Chondrocyte (in vitro differentiated cells): ENCODE measurements around the gene PPM1H. TPM values are rescaled to one million over a fixed set of nuclear protein-coding genes. Genes with fewer than 3 reads are reported as not detected.
A peak's percentile ranks its signal among the peaks of the same experiment; 100 is the strongest.
"Not testable (repeated sequence)": the region's sequence is repeated elsewhere in the genome, so short reads cannot be mapped to it uniquely, and the experiment has no call there.

Experiments used
- DNase-seq: peaks from one replicate; pipeline ENCODE4 v3.0.0; 2021; ENCODE audit warnings: mixed read lengths, low spot score
- H3K27ac Mint-ChIP-seq: one replicate; pipeline ENCODE4 v1.8.0; 2021; ENCODE audit warnings: mild to moderate bottlenecking, moderate library complexity, mixed read lengths; ENCODE audit not compliant: unreplicated experiment
- H3K27me3 Mint-ChIP-seq: 2 replicates; pipeline ENCODE4 v1.8.0; 2021; ENCODE audit warnings: low read depth, mixed read lengths
- H3K36me3 Mint-ChIP-seq: 2 replicates; pipeline ENCODE4 v1.8.0; 2021; ENCODE audit warnings: low read depth, mixed read lengths
- H3K4me1 Mint-ChIP-seq: 2 replicates; pipeline ENCODE4 v1.8.0; 2021; ENCODE audit warnings: low read depth, mild to moderate bottlenecking, mixed read lengths
- H3K4me3 Mint-ChIP-seq: one replicate; pipeline ENCODE4 v1.8.0; 2021; ENCODE audit warnings: mild to moderate bottlenecking, moderate library complexity, mixed read lengths; ENCODE audit not compliant: unreplicated experiment
- H3K9me3 Mint-ChIP-seq: 2 replicates; pipeline ENCODE4 v1.8.0; 2021; ENCODE audit warnings: low read depth, mixed read lengths
- total RNA-seq: library from RNA; stranded (reverse); gene quantifications from 3 replicates; pipeline ENCODE4 v1.2.1, GENCODE V29; 2021
- TF ChIP-seq, protein P1 (sequence below): fragments of 200-600 bp; sonication (generic); IDR thresholded peaks from 2 replicates; pipeline ENCODE4 v1.5.0; 2021; ENCODE audit warnings: antibody characterized with exemption, mild to moderate bottlenecking, moderate library complexity

Gene PPM1H
- total RNA-seq, 1 donor from 2014 or later: 34.3 TPM

DNA sequence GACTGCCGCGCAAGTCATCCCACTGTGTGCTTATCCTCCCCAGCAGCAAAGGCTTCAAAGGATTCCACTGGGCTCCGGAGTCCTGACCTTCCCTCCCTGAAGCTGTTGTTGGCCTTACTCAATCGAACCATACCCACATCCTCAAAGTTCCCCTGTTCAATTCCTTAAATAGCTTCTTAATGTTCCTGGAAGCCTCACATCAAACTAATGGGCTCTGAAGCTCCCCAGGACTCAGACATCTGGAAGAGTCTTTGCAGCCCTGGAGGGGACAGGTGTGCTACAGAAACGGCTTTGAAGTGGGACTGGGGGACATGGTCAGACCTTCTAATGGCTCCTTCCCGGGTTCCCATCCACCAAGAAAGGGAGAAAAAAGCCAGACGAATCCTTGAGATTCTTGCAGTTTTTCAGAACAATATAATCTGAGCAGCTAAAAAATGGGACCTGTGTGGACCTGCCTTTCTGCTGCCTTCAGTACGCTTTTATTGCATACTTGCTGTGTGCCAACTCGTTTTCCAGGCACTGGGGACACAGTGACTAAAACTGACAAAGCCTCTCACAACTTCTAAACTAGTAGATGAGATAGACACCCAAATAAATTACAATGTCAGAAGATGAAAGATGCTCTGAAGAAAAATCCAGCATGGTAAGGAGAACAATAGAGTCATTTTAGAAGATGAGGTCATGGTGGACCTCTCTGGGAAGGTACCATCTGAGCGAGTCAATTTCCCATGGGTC is 263.8 kb downstream of the PPM1H start:
- H3K27me3 Mint-ChIP-seq: no peaks in the 10 kb centered on the region
- DNase-seq: no peak
- TF ChIP-seq, protein P1, sequence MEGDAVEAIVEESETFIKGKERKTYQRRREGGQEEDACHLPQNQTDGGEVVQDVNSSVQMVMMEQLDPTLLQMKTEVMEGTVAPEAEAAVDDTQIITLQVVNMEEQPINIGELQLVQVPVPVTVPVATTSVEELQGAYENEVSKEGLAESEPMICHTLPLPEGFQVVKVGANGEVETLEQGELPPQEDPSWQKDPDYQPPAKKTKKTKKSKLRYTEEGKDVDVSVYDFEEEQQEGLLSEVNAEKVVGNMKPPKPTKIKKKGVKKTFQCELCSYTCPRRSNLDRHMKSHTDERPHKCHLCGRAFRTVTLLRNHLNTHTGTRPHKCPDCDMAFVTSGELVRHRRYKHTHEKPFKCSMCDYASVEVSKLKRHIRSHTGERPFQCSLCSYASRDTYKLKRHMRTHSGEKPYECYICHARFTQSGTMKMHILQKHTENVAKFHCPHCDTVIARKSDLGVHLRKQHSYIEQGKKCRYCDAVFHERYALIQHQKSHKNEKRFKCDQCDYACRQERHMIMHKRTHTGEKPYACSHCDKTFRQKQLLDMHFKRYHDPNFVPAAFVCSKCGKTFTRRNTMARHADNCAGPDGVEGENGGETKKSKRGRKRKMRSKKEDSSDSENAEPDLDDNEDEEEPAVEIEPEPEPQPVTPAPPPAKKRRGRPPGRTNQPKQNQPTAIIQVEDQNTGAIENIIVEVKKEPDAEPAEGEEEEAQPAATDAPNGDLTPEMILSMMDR: no peak
- peaks cover 17% of the 10 kb centered on the region for H3K36me3 Mint-ChIP-seq
- H3K4me3 Mint-ChIP-seq: no peak overlapping the region
- H3K9me3 Mint-ChIP-seq: no peaks in the 10 kb centered on the region
- no peak overlapping the region for H3K27ac Mint-ChIP-seq
- peaks cover 3% of the 10 kb centered on the region for H3K4me1 Mint-ChIP-seq

DNA sequence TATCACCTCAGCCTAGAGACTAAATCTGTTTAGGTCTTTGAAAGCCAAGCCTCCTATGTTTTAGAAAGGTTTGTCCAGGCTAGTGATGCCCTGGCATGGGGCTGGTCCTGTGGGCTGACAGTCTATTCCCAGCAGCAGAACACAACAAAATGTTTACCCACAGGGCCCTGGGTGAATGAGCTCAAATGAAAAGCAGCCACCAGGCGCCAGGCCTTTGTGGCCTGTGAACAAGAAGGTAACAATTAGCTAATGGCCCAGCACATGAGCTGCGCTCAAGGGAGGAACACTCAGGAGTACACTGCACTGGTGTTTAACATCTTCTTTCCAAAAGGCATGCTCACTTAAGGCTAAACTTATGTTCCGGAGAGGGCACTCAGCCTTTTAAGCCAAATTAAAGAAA is 266.2 kb downstream of the PPM1H start:
- Mint-ChIP-seq H3K27me3 (no peaks in the 10 kb centered on the region), H3K4me3 (no peak overlapping the region), H3K27ac (peak overlapping the region; percentile 17), H3K9me3 (no peaks in the 10 kb centered on the region), H3K4me1 (peaks cover 17% of the 10 kb centered on the region), H3K36me3 (peaks cover 8% of the 10 kb centered on the region)
- no peak for DNase-seq
- TF ChIP-seq, protein P1: no peak

DNA sequence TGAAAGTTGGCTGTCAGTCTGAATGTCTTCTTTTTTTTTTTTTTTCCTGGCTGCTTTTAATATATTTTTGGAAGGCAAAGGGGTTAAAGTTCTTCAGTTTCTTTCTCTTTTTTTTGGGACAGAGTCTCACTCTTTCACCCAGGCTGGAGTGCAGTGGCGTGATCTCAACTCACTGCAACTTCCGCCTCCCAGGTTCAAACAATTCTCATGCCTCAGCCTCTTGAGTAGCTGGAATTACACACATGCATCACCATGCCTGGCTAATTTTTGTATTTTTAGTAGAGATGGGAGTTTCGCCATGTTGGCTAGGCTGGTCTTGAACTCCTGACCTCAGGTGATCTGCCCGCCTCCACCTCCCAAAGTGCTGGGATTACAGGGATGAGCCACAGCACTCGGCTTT is 270.0 kb downstream of the PPM1H start:
- H3K27ac Mint-ChIP-seq, H3K9me3 Mint-ChIP-seq, H3K4me3 Mint-ChIP-seq, H3K27me3 Mint-ChIP-seq, DNase-seq: not testable (repeated sequence)
- Mint-ChIP-seq H3K4me1 (peaks cover 22% of the 10 kb centered on the region), H3K36me3 (peaks cover 13% of the 10 kb centered on the region)

DNA sequence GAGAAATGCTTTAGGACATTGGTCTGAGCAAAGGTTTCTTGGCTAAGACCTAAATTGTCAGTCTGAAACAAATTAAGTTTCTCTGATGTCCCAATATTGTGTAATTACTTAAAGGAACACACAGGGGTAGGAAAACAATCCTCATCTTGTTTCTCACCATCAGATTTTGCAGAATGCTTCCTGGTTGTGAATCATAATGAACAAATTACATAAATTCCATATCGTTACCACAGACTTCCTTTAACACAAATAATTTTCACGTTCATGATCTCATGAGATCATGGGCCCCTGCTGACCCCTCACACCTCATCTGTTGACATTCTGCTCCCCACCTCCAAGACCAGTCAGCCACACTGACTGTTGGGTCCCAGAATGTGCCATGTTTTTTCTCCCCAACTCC is 274.2 kb downstream of the PPM1H start:
- TF ChIP-seq, protein P1: no peak
- peaks cover 19% of the 10 kb centered on the region for H3K36me3 Mint-ChIP-seq
- H3K9me3 Mint-ChIP-seq: peaks cover 4% of the 10 kb centered on the region
- peaks cover 22% of the 10 kb centered on the region for H3K4me1 Mint-ChIP-seq
- no peak overlapping the region for H3K4me3 Mint-ChIP-seq
- H3K27me3 Mint-ChIP-seq: no peaks in the 10 kb centered on the region
- DNase-seq: no peak
- H3K27ac Mint-ChIP-seq: peak overlapping the region; percentile 50

DNA sequence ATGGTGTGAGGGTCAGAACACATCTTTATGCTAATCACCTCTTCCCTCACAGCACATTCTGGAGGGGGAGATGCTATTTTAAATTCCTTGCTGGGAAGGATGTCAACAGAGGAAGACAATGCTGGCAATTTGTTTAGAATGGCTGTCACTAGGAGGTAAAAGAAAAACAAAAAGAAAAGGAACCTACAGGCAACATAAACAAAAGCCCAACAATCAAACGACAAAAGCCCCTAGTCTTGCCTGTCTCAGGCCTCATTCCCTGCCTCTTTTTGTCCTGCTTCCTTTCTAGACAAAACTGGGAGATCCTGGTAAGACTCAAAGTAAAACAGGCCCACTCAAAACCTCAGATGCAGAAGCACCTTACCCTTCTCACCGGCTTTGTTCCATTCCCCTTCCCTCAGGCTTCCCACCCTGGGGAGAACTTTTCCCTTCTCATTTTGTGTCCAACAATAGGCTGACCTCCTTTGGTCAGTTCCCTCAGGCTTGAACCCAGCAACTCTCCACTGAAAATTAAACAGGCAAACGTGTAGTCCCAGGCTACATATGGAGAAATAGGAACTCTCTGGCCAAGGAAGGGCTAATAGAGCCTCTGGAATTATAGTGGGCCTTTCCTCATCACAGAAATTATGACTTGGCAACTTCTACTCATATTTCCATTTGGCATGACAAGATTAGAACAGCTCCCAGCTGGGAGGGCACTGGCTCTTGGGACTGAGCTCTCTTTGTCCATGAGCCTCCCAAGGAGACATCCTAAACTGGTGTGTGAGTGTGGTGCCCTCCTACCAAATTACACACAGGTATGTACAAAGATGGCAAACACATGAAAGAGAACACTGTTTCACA is 275.3 kb downstream of the PPM1H start:
- Mint-ChIP-seq H3K36me3 (peaks cover 17% of the 10 kb centered on the region), H3K27ac (no peak overlapping the region), H3K27me3 (no peaks in the 10 kb centered on the region), H3K4me1 (peaks cover 16% of the 10 kb centered on the region), H3K4me3 (no peak overlapping the region), H3K9me3 (peaks cover 4% of the 10 kb centered on the region)
- TF ChIP-seq, protein P1: no peak
- DNase-seq: no peak
